Prostate gland (tissue), 2 donors: Measurements from ENCODE around the gene ARHGEF2. TPM values are rescaled to one million over a fixed set of nuclear protein-coding genes. Genes with fewer than 3 reads are reported as not detected.

Experiments
- DNase-seq: peaks from one replicate; pipeline ENCODE4 v3.0.0-alpha.2; 2019; ENCODE audit warnings: low spot score
- H3K27ac ChIP-seq, 2 donors: fragments of 200-600 bp; sonication (generic); 2 replicates each; pipeline ENCODE4 v1.5.1; 2017 to 2019
- H3K27me3 ChIP-seq: fragments of 200-600 bp; sonication (generic); replicated peaks from 2 replicates; pipeline ENCODE4 v1.5.1; 2019; ENCODE audit not compliant: insufficient read depth
- H3K36me3 ChIP-seq, 2 donors: fragments of 200-600 bp; sonication (generic); 1 replicate in 1 of 2; 2 replicates in 1 of 2; pipeline versions ENCODE4 v1.5.1 to v1.8.1; 2017 to 2019
- H3K4me1 ChIP-seq: fragments of 200-600 bp; sonication (generic); replicated peaks from 2 replicates; pipeline ENCODE4 v1.5.1; 2019
- H3K4me3 ChIP-seq, 2 donors: fragments of 200-600 bp; sonication (generic); 2 replicates each; pipeline ENCODE4 v1.5.1; 2017 to 2019
- H3K9me3 ChIP-seq: fragments of 200-600 bp; sonication (generic); 2 replicates; pipeline ENCODE4 v1.5.1; 2017
- CTCF ChIP-seq, 4 experiments: fragments of 200-600 bp in 2 of 4; fragments of 450-650 bp in 2 of 4; sonication (generic) in 2 of 4; IDR thresholded peaks; 1 replicate in 3 of 4; 2 replicates in 1 of 4; pipeline ENCODE4 v1.5.1; 2016 to 2019; ENCODE audit warnings: antibody characterized with exemption in 4 of 4, mild to moderate bottlenecking in 2 of 4, moderate library complexity in 2 of 4
- POLR2A ChIP-seq: fragments of 450-650 bp; IDR thresholded peaks from one replicate; pipeline ENCODE4 v1.6.1; 2016; ENCODE audit warnings: antibody characterized with exemption, mild to moderate bottlenecking
- POLR2AphosphoS5 ChIP-seq: sonication (generic); formaldehyde crosslinking; IDR thresholded peaks from one replicate; pipeline ENCODE4 v1.6.1; 2017; ENCODE audit warnings: antibody characterized with exemption
- WGBS: methylation state at CpG from one replicate; pipeline ENCODE4 v1.1.5; 2018; 5-methylcytosine and 5-hydroxymethylcytosine counted together
- intact Hi-C: fragments of 100-400 bp; cut with DNase I; formaldehyde crosslinking; loops from one replicate; pipeline ENCODE4 v1.14.2; 2022
- total RNA-seq, 2 donors: library from RNA; depleted of rRNA; stranded (reverse); fragments of >200 nt; gene quantifications; one replicate each; pipeline ENCODE4 v1.1.0, GENCODE V29; 2016

Gene ARHGEF2
- total RNA-seq, 2 donors from 2014 or later, result 35.8 to 66.2 TPM

- 78% methylated on average over 3 of the region's 3 CpGs for WGBS
These were observed 18.1 kb downstream of the ARHGEF2 start for GRCh38 chr1:155960081-155960745.

DNA sequence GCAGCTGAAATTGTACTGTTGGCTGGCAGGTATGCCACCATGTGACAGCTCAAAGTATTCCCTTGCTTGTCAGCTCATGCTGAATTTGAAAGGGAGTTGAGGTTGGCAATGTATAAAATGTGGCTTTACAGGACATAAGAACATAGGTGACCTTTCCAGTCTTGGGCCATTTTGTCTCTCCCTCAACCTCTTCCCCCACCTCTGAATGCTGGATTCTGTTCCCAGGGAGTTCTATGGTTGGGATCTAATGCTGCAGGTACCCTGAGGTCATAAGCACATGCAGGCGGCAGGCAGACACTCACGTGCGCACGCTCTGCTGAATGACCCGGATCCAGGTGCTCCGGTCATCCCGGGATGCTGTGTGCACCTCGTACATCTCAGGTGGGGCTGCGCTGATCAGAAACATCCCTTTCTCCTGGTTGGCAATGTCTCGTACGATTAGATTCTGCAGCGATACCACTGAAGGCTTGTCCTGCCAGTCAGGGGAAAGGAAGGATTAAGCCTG is 20.9 kb downstream of the ARHGEF2 start:
- no peak overlapping the region for H3K4me3 ChIP-seq
- TF ChIP-seq POLR2A (no peak), CTCF (IDR thresholded peaks at IDR 0.05) (no peak), POLR2AphosphoS5 (no peak)
- H3K36me3 ChIP-seq, result peaks cover 5 to 31% of the 10 kb centered on the region in 2 donors
- no peaks in the 10 kb centered on the region for H3K9me3 ChIP-seq
- intact Hi-C loops, result no loop called here
- no peaks in the 10 kb centered on the region for H3K4me1 ChIP-seq
- no peaks in the 10 kb centered on the region for H3K27me3 ChIP-seq
- H3K27ac ChIP-seq, result no peak overlapping the region
- DNase-seq, result no peak
- WGBS, result 91% methylated on average over 12 of the region's 12 CpGs

More at GRCh38 chr1:155960081-155960745, 18.1 kb downstream of the ARHGEF2 start:
- intact Hi-C loops, result no loop called here
- H3K4me1 ChIP-seq, result no peaks in the 10 kb centered on the region
- no peak overlapping the region for H3K27ac ChIP-seq
- no peaks in the 10 kb centered on the region for H3K9me3 ChIP-seq
- TF ChIP-seq POLR2A (no peak), POLR2AphosphoS5 (no peak), CTCF (IDR thresholded peaks at IDR 0.05) (no peak)
- no peak for DNase-seq
- H3K36me3 ChIP-seq, result peaks cover 4 to 31% of the 10 kb centered on the region in 2 donors
- H3K4me3 ChIP-seq, result no peak overlapping the region
- H3K27me3 ChIP-seq, result no peaks in the 10 kb centered on the region

DNA sequence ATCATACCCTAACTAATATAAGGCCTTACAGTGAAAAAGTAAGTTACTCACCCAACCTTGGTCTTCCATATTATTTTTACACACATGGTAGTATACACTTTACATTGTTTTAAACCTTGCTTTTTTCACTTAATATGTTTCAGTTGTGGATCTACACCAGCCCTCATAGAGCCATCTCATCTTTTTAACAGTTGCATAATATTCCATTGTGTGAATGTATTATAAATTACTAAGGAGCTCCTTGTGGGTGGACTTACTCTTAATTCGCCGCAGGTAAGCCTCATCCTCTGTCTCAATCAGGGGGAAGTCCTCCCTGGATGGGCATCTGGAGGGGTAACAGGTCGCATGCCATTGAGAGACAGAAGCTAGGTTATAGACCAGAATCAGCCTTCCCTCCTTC is 23.7 kb downstream of the ARHGEF2 start:
- Histone ChIP-seq H3K27ac (no peak overlapping the region), H3K4me3 (no peak overlapping the region), H3K9me3 (no peaks in the 10 kb centered on the region), H3K4me1 (no peaks in the 10 kb centered on the region), H3K27me3 (no peaks in the 10 kb centered on the region), H3K36me3 (peaks cover 11 to 39% of the 10 kb centered on the region in 2 donors)
- TF ChIP-seq POLR2AphosphoS5, result no peak
- TF ChIP-seq CTCF (IDR thresholded peaks at IDR 0.05), result no peak
- no peak for TF ChIP-seq POLR2A
- intact Hi-C loops, result no loop called here
- no peak for DNase-seq
- 96% methylated on average over 3 of the region's 3 CpGs for WGBS

DNA sequence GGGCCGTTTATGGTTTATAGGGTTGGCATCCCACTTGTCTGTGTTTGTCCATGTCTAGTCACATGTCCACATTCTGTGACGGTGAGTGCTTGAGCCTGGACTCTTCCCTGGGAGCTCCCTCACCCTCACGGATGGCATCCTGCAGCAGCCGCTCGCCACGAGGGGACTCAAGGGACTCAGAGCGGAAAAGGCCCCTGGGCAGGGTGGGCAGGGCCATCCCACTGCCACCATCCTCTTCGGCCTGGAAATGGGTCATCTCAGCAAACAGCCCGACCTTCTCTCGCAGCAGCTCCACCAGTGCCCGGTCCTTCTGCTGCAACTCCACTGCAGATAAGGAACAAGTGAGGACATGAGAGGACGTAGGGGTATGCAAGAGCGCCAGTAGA is 25.8 kb downstream of the ARHGEF2 start:
- Histone ChIP-seq H3K4me1 (no peaks in the 10 kb centered on the region), H3K9me3 (no peaks in the 10 kb centered on the region), H3K36me3 (peaks cover 9 to 29% of the 10 kb centered on the region in 2 donors), H3K27me3 (no peaks in the 10 kb centered on the region), H3K4me3 (no peak overlapping the region), H3K27ac (no peak overlapping the region)
- 78% methylated on average over 13 of the region's 13 CpGs for WGBS
- peak; percentile 31 for DNase-seq
- peak; percentile 58 for TF ChIP-seq POLR2AphosphoS5
- TF ChIP-seq CTCF (IDR thresholded peaks at IDR 0.05), result no peak
- intact Hi-C loops, result no loop called here
